Activated B cell treated with CpG ODN at 0.5 μM for 24 hours (primary cell): ENCODE results near the gene SSR1. TPM values are rescaled to one million over a fixed set of nuclear protein-coding genes. Genes with fewer than 3 reads are reported as not detected.
A peak's percentile ranks its signal among the peaks of the same experiment; 100 is the strongest.

Experiments
- ATAC-seq: fragments of 200-7000 bp; cut with Tn5 transposase; one replicate; pipeline ENCODE4 v1.10.0; 2021; ENCODE audit warnings: low read depth, mild to moderate bottlenecking, moderate library complexity
- CTCF ChIA-PET: fragments of 350-600 bp; sonication (Branson Sonifier 250); formaldehyde crosslinking; loops from one replicate; lab custom pipeline; 2021; ENCODE audit warnings: antibody characterized with exemption; lab: Charles Lee
- POLR2A ChIA-PET: fragments of 350-600 bp; sonication (Branson Sonifier 250); formaldehyde crosslinking; loops from one replicate; lab custom pipeline; 2021; ENCODE audit warnings: antibody characterized with exemption; lab: Charles Lee
- DNase-seq: peaks from one replicate; pipeline ENCODE4 v3.0.0; 2022
- H3K27ac Mint-ChIP-seq: one replicate; pipeline ENCODE4 v1.8.0; 2020; ENCODE audit warnings: mixed read lengths
- H3K27me3 Mint-ChIP-seq: one replicate; pipeline ENCODE4 v1.8.0; 2021; ENCODE audit warnings: mixed read lengths
- H3K36me3 Mint-ChIP-seq: one replicate; pipeline ENCODE4 v1.8.0; 2021; ENCODE audit warnings: low read depth, mixed read lengths
- H3K4me1 Mint-ChIP-seq: one replicate; pipeline ENCODE4 v1.8.0; 2021; ENCODE audit warnings: mixed read lengths
- H3K4me3 Mint-ChIP-seq: one replicate; pipeline ENCODE4 v1.8.0; 2020; ENCODE audit warnings: mild to moderate bottlenecking, mixed read lengths
- H3K9me3 Mint-ChIP-seq: one replicate; pipeline ENCODE4 v1.8.0; 2020; ENCODE audit warnings: mixed read lengths
- CTCF ChIP-seq: fragments of 200-600 bp; IDR thresholded peaks from one replicate; pipeline ENCODE4 v1.8.0; 2022; ENCODE audit warnings: antibody characterized with exemption, mild to moderate bottlenecking
- intact Hi-C: fragments of 100-400 bp; cut with micrococcal nuclease; formaldehyde crosslinking; loops from one replicate; pipeline ENCODE4 v1.15.1; 2024
- total RNA-seq: library from RNA; stranded (reverse); gene quantifications from 2 replicates; pipeline ENCODE4 v1.2.3, GENCODE V29; 2022

The SSR1 gene
- total RNA-seq, 1 donor from 2014 or later, result 86.7 TPM

DNA sequence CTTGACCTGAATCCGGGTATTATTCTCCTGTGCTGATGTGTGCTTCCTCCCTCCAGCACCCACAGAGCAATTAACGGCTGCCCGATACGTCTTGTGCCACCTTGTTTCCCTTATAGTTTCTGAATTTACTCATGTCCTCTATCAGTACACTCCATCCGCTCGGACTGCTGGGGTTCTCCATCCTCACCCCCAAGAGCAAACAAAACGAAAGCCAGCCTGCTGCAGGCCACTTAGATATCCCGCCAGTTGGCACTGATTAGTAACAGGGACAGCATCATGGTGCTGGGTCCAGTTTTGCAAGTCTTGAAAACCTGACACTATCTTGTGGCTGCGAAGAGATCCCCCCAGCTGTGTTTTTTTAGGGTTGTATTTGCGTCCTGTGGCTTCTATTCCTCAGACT, 71.8 kb downstream of the SSR1 start:
- peaks cover 40% of the 10 kb centered on the region for H3K4me1 Mint-ChIP-seq
- no peak overlapping the region for H3K27ac Mint-ChIP-seq
- intact Hi-C loops, result no loop called here
- CTCF ChIA-PET, result interaction anchor here (3.3 to 5.0 kb wide), 2 partner anchors 481 to 564 kb away, joined by 24 to 54 read pairs; no protein-coding TSS in a partner anchor
- POLR2A ChIA-PET, result no interaction called here
- H3K36me3 Mint-ChIP-seq, result peaks cover 59% of the 10 kb centered on the region
- ATAC-seq (no peak), DNase-seq (no peak)
- no peak for TF ChIP-seq CTCF
- no peaks in the 10 kb centered on the region for H3K9me3 Mint-ChIP-seq
- no peaks in the 10 kb centered on the region for H3K27me3 Mint-ChIP-seq
- H3K4me3 Mint-ChIP-seq, result no peak overlapping the region

DNA sequence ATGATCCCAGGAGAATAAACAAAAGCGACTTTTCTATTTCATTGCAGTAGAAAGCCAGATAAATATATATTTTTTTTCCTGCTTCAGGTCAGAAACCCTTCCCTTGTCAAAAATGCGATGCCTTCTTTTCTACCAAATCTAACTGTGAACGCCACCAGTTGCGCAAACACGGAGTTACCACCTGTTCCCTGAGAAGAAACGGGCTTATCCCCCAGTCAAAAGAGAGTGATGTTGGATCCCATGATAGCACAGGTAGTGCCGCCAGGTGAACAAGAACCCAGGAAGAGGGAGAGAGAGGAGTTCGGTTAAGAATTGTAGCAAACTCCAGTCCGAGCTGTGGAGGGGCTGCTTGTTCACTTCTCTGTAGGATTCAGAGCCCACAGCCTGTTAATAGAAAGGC, 72.6 kb downstream of the SSR1 start:
- DNase-seq (no peak), ATAC-seq (no peak)
- CTCF ChIA-PET, result no interaction called here
- Mint-ChIP-seq H3K4me3 (no peak overlapping the region), H3K9me3 (no peaks in the 10 kb centered on the region), H3K36me3 (peaks cover 59% of the 10 kb centered on the region), H3K4me1 (peaks cover 48% of the 10 kb centered on the region), H3K27me3 (no peaks in the 10 kb centered on the region), H3K27ac (no peak overlapping the region)
- TF ChIP-seq CTCF, result no peak
- POLR2A ChIA-PET, result no interaction called here
- intact Hi-C loops, result no loop called here

- ATAC-seq (no peak), DNase-seq (no peak)
- intact Hi-C loops, result loop anchor here (1.0 to 5.0 kb wide), 6 partner anchors 37 to 515 kb away; no protein-coding TSS in a partner anchor
- peak overlapping the region; percentile 65 for H3K27ac Mint-ChIP-seq
- H3K9me3 Mint-ChIP-seq, result no peaks in the 10 kb centered on the region
- POLR2A ChIA-PET, result no interaction called here
- H3K4me1 Mint-ChIP-seq, result peaks cover 51% of the 10 kb centered on the region
- CTCF ChIA-PET, result interaction anchor here (0.7 to 2.8 kb wide), 9 partner anchors 59 to 563 kb away, joined by 3 to 21 read pairs (median 4); no protein-coding TSS in a partner anchor
- TF ChIP-seq CTCF, result no peak
- H3K36me3 Mint-ChIP-seq, result peaks cover 62% of the 10 kb centered on the region
- no peaks in the 10 kb centered on the region for H3K27me3 Mint-ChIP-seq
- H3K4me3 Mint-ChIP-seq, result no peak overlapping the region
These were observed 73.4 kb downstream of the SSR1 start for GRCh38 chr6:7239590-7239948.

DNA sequence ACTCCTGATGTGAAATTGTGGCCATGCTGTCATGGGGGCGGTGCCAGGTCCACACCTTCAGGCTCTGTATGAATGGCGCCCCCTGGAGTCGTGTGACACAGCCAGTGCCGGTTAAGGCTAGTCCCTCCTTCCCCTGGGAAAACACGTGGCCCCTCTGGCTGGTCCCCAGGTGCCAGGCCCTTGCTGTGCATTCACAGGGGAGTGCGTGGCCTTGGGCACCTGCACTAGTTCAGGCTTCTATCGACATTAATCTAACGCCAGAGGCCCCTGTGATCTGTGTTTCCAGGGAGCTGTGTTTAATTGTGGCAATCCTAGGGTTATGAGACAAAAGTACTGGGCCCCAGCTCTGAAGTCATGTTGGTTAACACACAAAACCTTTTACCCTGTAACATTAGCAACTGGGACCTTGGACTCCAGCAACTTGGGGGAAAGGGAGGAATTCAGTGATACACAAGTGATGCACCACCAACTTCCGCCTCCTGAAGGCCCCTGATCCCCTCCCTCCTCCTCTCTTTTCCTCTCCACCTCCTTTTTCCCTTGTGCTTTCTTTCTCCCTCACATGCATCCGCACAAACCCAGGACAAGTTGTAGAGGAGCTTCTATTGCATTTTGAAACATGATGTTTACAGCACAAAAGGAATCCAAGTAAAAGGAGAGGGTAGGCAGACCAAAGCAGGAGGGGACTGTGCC, 74.0 kb downstream of the SSR1 start:
- Mint-ChIP-seq H3K27me3 (no peaks in the 10 kb centered on the region), H3K4me3 (no peak overlapping the region), H3K36me3 (peaks cover 65% of the 10 kb centered on the region), H3K9me3 (no peaks in the 10 kb centered on the region), H3K4me1 (peaks cover 56% of the 10 kb centered on the region), H3K27ac (peak overlapping the region; percentile 65)
- DNase-seq (peak; percentile 71), ATAC-seq (peak; percentile 92)
- ChIA-PET POLR2A (interaction anchor here (0.6 to 1.3 kb wide), 2 partner anchors 130 to 537 kb away, joined by 4 to 9 read pairs; no protein-coding TSS in a partner anchor), CTCF (interaction anchor here (0.7 to 2.8 kb wide), 12 partner anchors 58 to 562 kb away, joined by 3 to 21 read pairs (median 4); no protein-coding TSS in a partner anchor)
- intact Hi-C loops, result loop anchor here (1.0 to 5.0 kb wide), 7 partner anchors 37 to 562 kb away; no protein-coding TSS in a partner anchor
- no peak for TF ChIP-seq CTCF

- peaks cover 67% of the 10 kb centered on the region for H3K36me3 Mint-ChIP-seq
These were observed 74.5 kb downstream of the SSR1 start for GRCh38 chr6:7238526-7238899.

More at GRCh38 chr6:7238526-7238899, 74.5 kb downstream of the SSR1 start:
- no peak for TF ChIP-seq CTCF
- Mint-ChIP-seq H3K4me1 (peaks cover 59% of the 10 kb centered on the region), H3K9me3 (no peaks in the 10 kb centered on the region), H3K4me3 (no peak overlapping the region), H3K27ac (peak overlapping the region; percentile 65), H3K27me3 (no peaks in the 10 kb centered on the region)
- intact Hi-C loops, result loop anchor here (1.0 to 5.0 kb wide), 5 partner anchors 36 to 561 kb away; no protein-coding TSS in a partner anchor
- POLR2A ChIA-PET, result interaction anchor here (0.6 to 1.3 kb wide), 2 partner anchors 129 to 536 kb away, joined by 4 to 9 read pairs; no protein-coding TSS in a partner anchor
- CTCF ChIA-PET, result interaction anchor here (0.8 to 2.8 kb wide), 10 partner anchors 58 to 561 kb away, joined by 3 to 21 read pairs (median 4); no protein-coding TSS in a partner anchor
- no peak for ATAC-seq
- DNase-seq, result no peak
